IMR-90 (cell line): ENCODE data around the gene LETM1. TPM values are rescaled to one million over a fixed set of nuclear protein-coding genes. Genes with fewer than 3 reads are reported as not detected.

Source experiments
- ATAC-seq: fragments of 200-7000 bp; cut with Tn5 transposase; 2 replicates; pipeline ENCODE4 v1.9.1; 2020; ENCODE audit warnings: low read depth, mild to moderate bottlenecking, moderate library complexity
- BruUV-seq: library from RNA; stranded (reverse); fragments of 400-500 nt; replicated peaks from 2 replicates; lab custom pipeline; 2021; lab: Mats Ljungman, UMichigan
- CTCF ChIA-PET: fragments of 300-600 bp; formaldehyde crosslinking; extraction: SDS; loops from one replicate; lab custom pipeline; 2021; ENCODE audit warnings: antibody characterized with exemption; lab: Yijun Ruan, JAX
- POLR2A ChIA-PET: fragments of 300-600 bp; sonication (Branson Sonifier 250); formaldehyde crosslinking; loops from one replicate; lab custom pipeline; 2022; ENCODE audit warnings: antibody characterized with exemption; ENCODE audit not compliant: unreplicated experiment; lab: Charles Lee
- DNase-seq: peaks from one replicate; pipeline ENCODE4 v3.0.0; 2013
- H2AFZ ChIP-seq: replicated peaks from 2 replicates; pipeline ENCODE3; 2013; ENCODE audit warnings: low read length, mild to moderate bottlenecking; ENCODE audit not compliant: poor library complexity
- H2AK5ac ChIP-seq: 2 replicates; pipeline ENCODE4 v1.6.1; 2013; ENCODE audit warnings: low read depth, low read length, inconsistent platforms
- H2AK9ac ChIP-seq: replicated peaks from 2 replicates; pipeline ENCODE3; 2013; ENCODE audit warnings: mild to moderate bottlenecking, low read depth, low read length, moderate library complexity; ENCODE audit not compliant: poor library complexity
- H2BK120ac ChIP-seq: 2 replicates; pipeline ENCODE4 v1.6.1; 2013; ENCODE audit warnings: low read depth, low read length, inconsistent platforms
- H2BK15ac ChIP-seq: 3 replicates; pipeline ENCODE4 v1.6.1; 2013; ENCODE audit warnings: low read depth, low read length, inconsistent platforms
- H2BK20ac ChIP-seq: 2 replicates; pipeline ENCODE4 v1.6.1; 2013; ENCODE audit warnings: low read depth, mild to moderate bottlenecking, inconsistent platforms, low read length, moderate library complexity
- H2BK5ac ChIP-seq: 2 replicates; pipeline ENCODE4 v1.6.1; 2013; ENCODE audit warnings: mild to moderate bottlenecking, low read depth, low read length, inconsistent platforms; ENCODE audit not compliant: poor library complexity, severe bottlenecking
- H3K14ac ChIP-seq: replicated peaks from 2 replicates; pipeline ENCODE4 v1.6.1; 2013; ENCODE audit warnings: low read depth, low read length, inconsistent platforms
- H3K18ac ChIP-seq: 2 replicates; pipeline ENCODE4 v1.6.1; 2013; ENCODE audit warnings: low read depth, low read length, control low read depth
- H3K23ac ChIP-seq: 2 replicates; pipeline ENCODE4 v1.6.1; 2013; ENCODE audit warnings: low read depth, low read length, inconsistent platforms
- H3K27ac ChIP-seq: 2 replicates; pipeline ENCODE4 v1.5.1; 2013; ENCODE audit warnings: mild to moderate bottlenecking, control low read depth, low read length; ENCODE audit not compliant: insufficient read depth
- H3K27me3 ChIP-seq: 2 replicates; pipeline ENCODE4 v1.6.1; 2013; ENCODE audit warnings: low read length; ENCODE audit not compliant: control insufficient read depth, insufficient read depth
- H3K36me3 ChIP-seq: 2 replicates; pipeline ENCODE4 v1.6.1; 2013; ENCODE audit warnings: low read length, mixed read lengths; ENCODE audit not compliant: control insufficient read depth, insufficient read depth
- H3K4ac ChIP-seq: 2 replicates; pipeline ENCODE4 v1.6.1; 2013; ENCODE audit warnings: low read depth, low read length, inconsistent platforms
- H3K4me1 ChIP-seq: 2 replicates; pipeline ENCODE4 v1.6.1; 2013; ENCODE audit warnings: low read length, mixed read lengths; ENCODE audit not compliant: control insufficient read depth, insufficient read depth
- H3K4me2 ChIP-seq: 2 replicates; pipeline ENCODE4 v1.6.1; 2013; ENCODE audit warnings: low read depth, mild to moderate bottlenecking, control low read depth, low read length, moderate library complexity
- H3K4me3 ChIP-seq: 2 replicates; pipeline ENCODE4 v1.5.1; 2013; ENCODE audit warnings: low read depth, mild to moderate bottlenecking, control low read depth, low read length, moderate library complexity; ENCODE audit not compliant: insufficient read depth
- H3K56ac ChIP-seq: 2 replicates; pipeline ENCODE4 v1.6.1; 2013; ENCODE audit warnings: low read length, inconsistent platforms; ENCODE audit not compliant: insufficient read depth; ENCODE audit errors: extremely low read depth
- H3K79me1 ChIP-seq, 2 experiments: 2 replicates each; pipeline ENCODE4 v1.6.1; 2013; ENCODE audit warnings: low read length in 2 of 2, inconsistent platforms in 1 of 2, low read depth in 1 of 2
- H3K9ac ChIP-seq: 2 replicates; pipeline ENCODE4 v1.6.1; 2013; ENCODE audit warnings: low read depth, low read length, control low read depth
- H3K9me1 ChIP-seq: 2 replicates; pipeline ENCODE4 v1.6.1; 2013; ENCODE audit warnings: low read length, inconsistent platforms; ENCODE audit not compliant: insufficient read depth
- H3K9me3 ChIP-seq: 2 replicates; pipeline ENCODE4 v1.6.1; 2013; ENCODE audit warnings: low read length; ENCODE audit not compliant: control insufficient read depth, insufficient read depth
- H4K20me1 ChIP-seq: 2 replicates; pipeline ENCODE4 v1.6.1; 2013; ENCODE audit warnings: low read length, inconsistent platforms; ENCODE audit not compliant: insufficient read depth
- H4K5ac ChIP-seq: 2 replicates; pipeline ENCODE4 v1.6.1; 2013; ENCODE audit warnings: mild to moderate bottlenecking, low read depth, low read length, control low read depth
- H4K8ac ChIP-seq, 2 experiments: 2 replicates each; pipeline ENCODE4 v1.6.1; 2013; ENCODE audit warnings: low read depth in 2 of 2, low read length in 2 of 2, control low read depth in 1 of 2, inconsistent platforms in 1 of 2
- H4K91ac ChIP-seq: 2 replicates; pipeline ENCODE4 v1.6.1; 2013; ENCODE audit warnings: low read depth, low read length, inconsistent platforms; ENCODE audit not compliant: insufficient read depth
- BHLHE40 ChIP-seq: fragments of 150-350 bp; IDR thresholded peaks from 2 replicates; pipeline ENCODE4 v1.6.1; 2016; ENCODE audit warnings: mild to moderate bottlenecking, low read depth, low read length
- CEBPB ChIP-seq: IDR thresholded peaks from 2 replicates; pipeline ENCODE4 v1.6.1; 2012; ENCODE audit warnings: low read depth, low read length, improper control_type of control experiment
- CHD1 ChIP-seq: IDR thresholded peaks from 2 replicates; pipeline ENCODE4 v1.6.1; 2012; ENCODE audit warnings: low read depth, low read length, improper control_type of control experiment
- FOS ChIP-seq: fragments of 150-350 bp; IDR thresholded peaks from 2 replicates; pipeline ENCODE4 v1.6.1; 2016; ENCODE audit warnings: low read depth, low read length
- MAZ ChIP-seq: IDR thresholded peaks from 2 replicates; pipeline ENCODE4 v1.6.1; 2012; ENCODE audit warnings: low read depth, mild to moderate bottlenecking, low read length, improper control_type of control experiment, moderate library complexity, borderline replicate concordance
- NFE2L2 ChIP-seq: fragments of 150-350 bp; IDR thresholded peaks from 2 replicates; pipeline ENCODE4 v1.6.1; 2016; ENCODE audit warnings: low read depth, mild to moderate bottlenecking, low read length
- POLR2A ChIP-seq: IDR thresholded peaks from 2 replicates; pipeline ENCODE4 v1.6.1; 2012; ENCODE audit warnings: mild to moderate bottlenecking, low read depth, low read length
- RCOR1 ChIP-seq: IDR thresholded peaks from 2 replicates; pipeline ENCODE4 v1.6.1; 2012; ENCODE audit warnings: mild to moderate bottlenecking, low read length, improper control_type of control experiment; ENCODE audit not compliant: insufficient replicate concordance
- SMC3 ChIP-seq: fragments of 150-350 bp; IDR thresholded peaks from 2 replicates; pipeline ENCODE4 v1.6.1; 2016; ENCODE audit warnings: low read depth, mild to moderate bottlenecking, antibody characterized with exemption, low read length, moderate library complexity
- WGBS, 2 experiments: methylation state at CpG; one replicate each; pipeline versions ENCODE4 v1.1.5 to v1.1.7; 2013; ENCODE audit warnings: missing lambda C conversion rate in 2 of 2; ENCODE audit not compliant: insufficient read length in 1 of 2; ENCODE audit errors: extremely low coverage in 2 of 2; 5-methylcytosine and 5-hydroxymethylcytosine counted together
- dilution Hi-C: fragments of 300-500 bp; cut with HindIII; formaldehyde crosslinking; loops from one replicate; pipeline ENCODE4 v1.14.3; 2018; ENCODE audit warnings: low sequenced_read_pairs; ENCODE audit not compliant: unreplicated experiment
- in situ Hi-C: fragments of 300-500 bp; cut with MboI; formaldehyde crosslinking; loops from 3 replicates; pipeline ENCODE4 v1.14.3; 2019; ENCODE audit warnings: low sequenced_read_pairs, inconsistent platforms, mixed read lengths
- intact Hi-C: fragments of 100-400 bp; cut with micrococcal nuclease; formaldehyde crosslinking; loops from 2 replicates; pipeline ENCODE4 v1.10.0; 2022
- polyA plus RNA-seq, 3 experiments: library from polyadenylated mRNA; depleted of rRNA; stranded (reverse); fragments of >200 nt; gene quantifications; 2 replicates each; pipeline ENCODE4 v1.2.3, GENCODE V29; 2012; ENCODE audit warnings: low replicate concordance in 1 of 3
- total RNA-seq: library from RNA; depleted of rRNA; stranded (reverse); fragments of >200 nt; gene quantifications from 2 replicates; pipeline ENCODE4 v1.2.3, GENCODE V29; 2012
- TF ChIP-seq, protein P1 (sequence below): fragments of 150-350 bp; IDR thresholded peaks from 2 replicates; pipeline ENCODE4 v1.6.1; 2017; ENCODE audit warnings: mild to moderate bottlenecking, antibody characterized with exemption, low read length, low read depth
- TF ChIP-seq, protein P2 (sequence below): conservative IDR thresholded peaks from 2 replicates; pipeline ENCODE4 v1.5.1; 2012; ENCODE audit warnings: mild to moderate bottlenecking, low read depth, low read length, improper control_type of control experiment

The LETM1 gene
- total and polyA plus RNA-seq, 2 of the 4 experiments (the other 2 are of a cell fraction) = 25.0 to 49.3 TPM

DNA sequence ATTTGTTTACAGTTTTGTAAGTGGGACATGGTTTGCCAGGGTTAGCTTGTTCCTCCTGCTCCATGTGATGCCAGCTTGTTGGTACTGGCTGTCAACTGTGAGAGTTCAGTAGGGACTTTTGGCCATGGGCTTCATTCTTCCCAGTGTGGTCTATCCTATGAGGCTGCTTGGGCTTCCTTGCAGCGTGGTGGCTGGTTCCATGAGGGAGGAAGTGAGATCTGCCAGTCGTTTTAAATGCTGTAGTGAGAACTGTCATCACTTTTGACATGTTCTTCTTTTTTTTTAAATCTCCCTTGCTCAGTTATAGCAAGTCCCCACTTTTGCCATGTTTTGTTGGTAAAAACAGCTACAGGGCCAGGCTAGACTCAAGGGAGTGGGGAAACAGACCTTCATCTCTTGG lies 31.1 kb upstream of the LETM1 start:
- H2AK9ac ChIP-seq = no peak overlapping the region
- H3K27me3 ChIP-seq = no peaks in the 10 kb centered on the region
- H2BK120ac ChIP-seq = no peak overlapping the region
- H2BK15ac ChIP-seq = no peak overlapping the region
- TF ChIP-seq NFE2L2 (no peak), SMC3 (no peak), CHD1 (no peak), BHLHE40 (no peak), MAZ (no peak), POLR2A (no peak), FOS (no peak), RCOR1 (no peak), CEBPB (no peak)
- TF ChIP-seq, protein P1, sequence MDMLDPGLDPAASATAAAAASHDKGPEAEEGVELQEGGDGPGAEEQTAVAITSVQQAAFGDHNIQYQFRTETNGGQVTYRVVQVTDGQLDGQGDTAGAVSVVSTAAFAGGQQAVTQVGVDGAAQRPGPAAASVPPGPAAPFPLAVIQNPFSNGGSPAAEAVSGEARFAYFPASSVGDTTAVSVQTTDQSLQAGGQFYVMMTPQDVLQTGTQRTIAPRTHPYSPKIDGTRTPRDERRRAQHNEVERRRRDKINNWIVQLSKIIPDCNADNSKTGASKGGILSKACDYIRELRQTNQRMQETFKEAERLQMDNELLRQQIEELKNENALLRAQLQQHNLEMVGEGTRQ = no peak
- TF ChIP-seq, protein P2, sequence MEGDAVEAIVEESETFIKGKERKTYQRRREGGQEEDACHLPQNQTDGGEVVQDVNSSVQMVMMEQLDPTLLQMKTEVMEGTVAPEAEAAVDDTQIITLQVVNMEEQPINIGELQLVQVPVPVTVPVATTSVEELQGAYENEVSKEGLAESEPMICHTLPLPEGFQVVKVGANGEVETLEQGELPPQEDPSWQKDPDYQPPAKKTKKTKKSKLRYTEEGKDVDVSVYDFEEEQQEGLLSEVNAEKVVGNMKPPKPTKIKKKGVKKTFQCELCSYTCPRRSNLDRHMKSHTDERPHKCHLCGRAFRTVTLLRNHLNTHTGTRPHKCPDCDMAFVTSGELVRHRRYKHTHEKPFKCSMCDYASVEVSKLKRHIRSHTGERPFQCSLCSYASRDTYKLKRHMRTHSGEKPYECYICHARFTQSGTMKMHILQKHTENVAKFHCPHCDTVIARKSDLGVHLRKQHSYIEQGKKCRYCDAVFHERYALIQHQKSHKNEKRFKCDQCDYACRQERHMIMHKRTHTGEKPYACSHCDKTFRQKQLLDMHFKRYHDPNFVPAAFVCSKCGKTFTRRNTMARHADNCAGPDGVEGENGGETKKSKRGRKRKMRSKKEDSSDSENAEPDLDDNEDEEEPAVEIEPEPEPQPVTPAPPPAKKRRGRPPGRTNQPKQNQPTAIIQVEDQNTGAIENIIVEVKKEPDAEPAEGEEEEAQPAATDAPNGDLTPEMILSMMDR = no peak
- no peak overlapping the region for H3K4me2 ChIP-seq
- ATAC-seq = no peak
- no peak for DNase-seq
- in situ Hi-C loops (no loop called here), dilution Hi-C loops (no loop called here), intact Hi-C loops (no loop called here)
- no CpG with 5 or more reads among the region's 2 CpGs for WGBS, 2 experiments
- peaks cover 17% of the 10 kb centered on the region for H3K9me1 ChIP-seq
- H3K4ac ChIP-seq = no peak overlapping the region
- peaks cover 72% of the 10 kb centered on the region for H4K20me1 ChIP-seq
- BruUV-seq = no TSS peak
- H4K5ac ChIP-seq = no peak overlapping the region
- H2BK20ac ChIP-seq = no peak overlapping the region
- no peak overlapping the region for H3K23ac ChIP-seq
- H4K8ac ChIP-seq = peak overlapping the region in 1 of 2 experiments; percentile 12; a peak in 1 of 4 replicates
- H2AFZ ChIP-seq = no peak overlapping the region
- H4K91ac ChIP-seq = no peak overlapping the region
- 0 out of 2 replicates have a peak overlapping the region, but pooled peaks have one; percentile 7 for H2AK5ac ChIP-seq
- no peak overlapping the region for H3K9ac ChIP-seq
- H3K79me1 ChIP-seq = peaks cover 0 to 22% of the 10 kb centered on the region in 2 experiments; a peak in 2 of 4 replicates
- H2BK5ac ChIP-seq = no peak overlapping the region
- ChIA-PET CTCF (interaction anchor here (0.6 kb wide), 1 partner anchor 891 kb away, joined by 3 read pairs; no protein-coding TSS in a partner anchor), POLR2A (no interaction called here)
- H3K56ac ChIP-seq = no peak overlapping the region
- peak overlapping the region; percentile 2; the same call in 1 of the 2 replicates for H3K27ac ChIP-seq
- no peaks in the 10 kb centered on the region for H3K36me3 ChIP-seq
- no peaks in the 10 kb centered on the region for H3K9me3 ChIP-seq
- H3K14ac ChIP-seq = no peak overlapping the region
- no peak overlapping the region; the same call in 1 of the 2 replicates for H3K18ac ChIP-seq
- H3K4me3 ChIP-seq = no peak overlapping the region
- peaks cover 21% of the 10 kb centered on the region for H3K4me1 ChIP-seq
